GM10847 (cell line): ENCODE data around the gene GCNT2.

Source experiments
- POLR2A ChIP-seq: IDR thresholded peaks from 2 replicates; pipeline ENCODE4 v1.6.1; 2011; ENCODE audit not compliant: insufficient read length; ENCODE audit errors: extremely low read depth

GCNT2 gene

DNA sequence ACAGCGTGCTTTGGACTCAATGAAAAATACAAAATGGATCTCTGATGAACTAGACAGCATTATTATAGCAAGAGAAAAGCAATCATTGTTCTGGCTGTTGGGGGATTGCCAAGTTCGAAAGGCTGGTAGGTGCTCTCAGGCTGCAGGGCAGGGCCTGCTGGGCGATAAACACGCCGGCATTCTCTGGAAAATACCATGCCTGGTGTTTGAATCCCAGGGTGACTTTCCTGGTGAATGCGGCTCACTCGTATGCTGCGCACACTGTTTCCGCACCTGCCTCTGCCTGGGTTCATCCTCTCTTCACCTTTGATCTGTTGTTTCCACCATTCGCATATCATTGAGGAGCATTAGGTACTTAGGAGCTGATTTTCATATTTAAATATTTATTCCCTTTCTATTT lies 37.4 kb downstream of the GCNT2 start:
- TF ChIP-seq POLR2A: no peak

DNA sequence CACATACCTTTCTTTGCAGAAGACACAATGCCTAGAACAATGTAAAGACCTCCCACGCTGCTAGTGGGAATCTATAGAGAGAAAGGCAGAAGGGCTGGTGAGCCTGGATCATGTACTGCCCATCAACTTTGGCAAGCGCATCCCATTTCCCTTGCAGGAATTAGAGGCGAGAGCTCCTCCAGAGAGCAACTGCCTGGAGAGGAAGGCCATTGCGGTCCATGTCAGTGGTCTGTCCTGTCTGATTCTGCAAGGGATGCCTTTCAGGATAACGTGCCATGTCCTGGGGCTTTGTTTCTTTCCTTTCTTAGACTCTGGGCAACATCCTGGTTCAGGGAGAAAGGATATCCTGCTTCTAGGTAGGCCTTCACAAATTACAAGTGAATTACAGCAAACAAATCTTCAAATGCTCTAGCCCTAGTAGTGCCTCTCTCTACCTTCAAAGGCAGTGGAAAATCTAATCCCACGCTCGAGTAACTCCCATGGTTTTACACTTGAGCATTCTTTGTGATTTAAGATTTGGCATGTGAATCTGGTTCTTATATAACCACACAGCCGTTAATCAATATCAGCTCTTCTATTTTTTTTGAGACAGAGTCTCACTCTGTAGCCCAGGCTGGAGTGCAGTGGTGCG lies 38.5 kb downstream of the GCNT2 start:
- no peak for TF ChIP-seq POLR2A

DNA sequence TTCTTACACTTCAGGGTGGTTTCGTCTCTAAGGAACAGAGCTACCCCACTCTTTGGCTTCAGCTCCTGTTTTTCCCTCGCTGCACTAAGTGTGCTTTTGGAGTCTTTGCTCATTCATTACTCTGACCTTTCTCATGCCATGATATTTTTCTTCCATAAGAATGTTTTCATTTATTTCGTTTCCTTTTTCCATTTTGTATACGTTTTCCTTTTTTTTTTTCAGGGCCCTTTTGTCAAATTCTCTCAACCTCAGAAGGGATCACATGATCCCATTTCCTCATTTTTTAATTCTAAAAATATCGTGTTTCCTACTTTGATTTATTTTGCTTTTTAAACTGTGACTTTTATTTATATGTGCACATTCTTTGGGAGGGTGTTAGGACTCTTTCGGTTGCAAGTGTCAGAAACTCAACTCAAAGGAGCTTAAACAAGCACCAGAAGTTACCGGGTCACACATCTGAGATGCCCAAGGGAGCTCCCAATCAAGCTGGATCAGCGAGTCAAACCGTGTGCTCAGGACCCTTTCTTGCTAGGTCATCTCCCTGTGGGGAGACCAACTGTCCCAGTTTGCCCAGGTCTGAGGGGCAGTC lies 40.6 kb downstream of the GCNT2 start:
- TF ChIP-seq POLR2A: no peak

DNA sequence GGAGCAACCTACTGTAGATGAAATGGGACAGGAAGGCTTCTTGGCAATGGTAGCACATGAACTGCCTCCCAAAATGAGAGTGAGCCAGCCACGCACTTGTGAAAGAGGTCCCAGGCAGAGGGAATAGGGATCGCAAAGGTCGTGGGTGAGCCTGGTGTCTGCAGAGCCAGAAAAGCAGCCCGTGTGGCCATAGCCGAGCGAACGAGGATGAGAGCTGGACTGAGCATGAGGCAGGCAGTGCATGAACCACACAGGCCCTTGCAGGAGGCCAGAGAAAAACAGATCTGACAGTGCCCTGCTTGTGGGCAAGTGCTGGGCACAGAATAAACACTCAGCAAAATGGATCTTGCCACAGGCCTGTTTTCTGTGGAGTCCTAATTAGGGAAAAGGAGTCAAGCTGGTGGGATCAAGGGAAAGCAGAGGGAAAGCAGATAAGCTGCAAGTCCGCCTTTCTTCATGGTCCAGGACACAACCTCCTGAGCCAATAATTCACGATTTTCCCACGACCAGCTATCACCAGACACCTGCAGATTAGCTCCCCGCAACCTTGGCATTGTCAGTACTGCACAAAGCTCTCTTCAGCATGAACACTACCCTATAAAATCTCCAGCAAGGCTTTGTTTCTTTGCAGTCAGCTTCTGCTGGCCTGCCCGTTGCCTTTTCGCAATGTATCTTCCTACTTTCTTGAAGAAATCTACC lies 44.0 kb downstream of the GCNT2 start:
- no peak for TF ChIP-seq POLR2A

DNA sequence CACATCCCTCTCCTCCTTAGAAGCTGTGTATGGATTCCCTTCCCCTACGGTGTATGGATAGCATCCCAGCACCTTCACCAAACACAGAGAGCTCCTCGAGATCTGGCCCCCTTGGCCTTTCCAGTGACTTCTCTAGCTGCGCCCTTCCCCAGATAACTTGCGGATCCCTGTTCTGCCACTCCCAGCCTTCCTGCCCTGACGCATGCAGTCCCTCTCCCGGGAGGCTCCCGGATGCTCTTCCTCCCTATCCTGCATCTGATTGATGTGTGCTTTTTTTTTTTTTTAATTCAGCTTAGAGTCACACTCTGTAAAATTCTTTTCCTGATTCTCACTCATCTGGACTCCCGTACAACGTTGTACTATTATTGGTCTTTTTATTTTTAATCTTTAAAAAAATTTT lies 44.8 kb downstream of the GCNT2 start:
- TF ChIP-seq POLR2A: no peak

DNA sequence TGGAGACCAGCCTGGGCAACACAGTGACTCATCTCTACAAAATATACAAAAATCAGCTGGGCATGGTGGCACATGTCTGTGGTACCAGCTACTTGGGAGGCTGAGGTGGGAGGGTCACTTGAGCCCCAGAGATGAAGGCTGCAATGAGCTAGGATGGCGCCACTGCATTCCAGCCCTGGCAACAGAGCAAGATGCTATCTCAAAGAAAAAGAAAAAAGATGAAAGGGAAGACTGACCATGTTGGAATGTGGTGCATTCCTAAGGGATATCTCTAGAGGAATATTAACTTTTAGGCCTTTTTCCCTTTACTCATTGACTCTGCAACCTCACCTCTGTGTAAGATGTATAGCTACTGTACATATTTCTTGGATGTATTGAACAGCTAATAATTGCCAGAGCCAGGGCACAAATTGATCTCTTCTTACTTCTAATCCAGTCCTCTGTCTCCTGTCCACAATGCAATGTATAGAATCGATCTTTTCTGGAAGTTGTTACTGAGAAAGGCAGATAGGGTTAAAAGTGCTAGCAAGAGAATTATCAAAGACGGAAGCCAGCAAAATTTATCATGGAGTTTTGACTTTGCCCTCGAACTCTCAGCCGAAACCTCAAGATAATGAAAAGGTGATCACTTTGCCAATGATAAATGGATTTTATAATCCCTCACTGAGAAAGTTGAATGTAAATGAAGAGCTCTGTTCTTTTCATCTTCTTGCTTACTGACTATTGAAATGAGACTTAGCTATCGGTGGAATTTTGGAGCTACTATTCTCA lies 46.3 kb downstream of the GCNT2 start:
- no peak for TF ChIP-seq POLR2A

DNA sequence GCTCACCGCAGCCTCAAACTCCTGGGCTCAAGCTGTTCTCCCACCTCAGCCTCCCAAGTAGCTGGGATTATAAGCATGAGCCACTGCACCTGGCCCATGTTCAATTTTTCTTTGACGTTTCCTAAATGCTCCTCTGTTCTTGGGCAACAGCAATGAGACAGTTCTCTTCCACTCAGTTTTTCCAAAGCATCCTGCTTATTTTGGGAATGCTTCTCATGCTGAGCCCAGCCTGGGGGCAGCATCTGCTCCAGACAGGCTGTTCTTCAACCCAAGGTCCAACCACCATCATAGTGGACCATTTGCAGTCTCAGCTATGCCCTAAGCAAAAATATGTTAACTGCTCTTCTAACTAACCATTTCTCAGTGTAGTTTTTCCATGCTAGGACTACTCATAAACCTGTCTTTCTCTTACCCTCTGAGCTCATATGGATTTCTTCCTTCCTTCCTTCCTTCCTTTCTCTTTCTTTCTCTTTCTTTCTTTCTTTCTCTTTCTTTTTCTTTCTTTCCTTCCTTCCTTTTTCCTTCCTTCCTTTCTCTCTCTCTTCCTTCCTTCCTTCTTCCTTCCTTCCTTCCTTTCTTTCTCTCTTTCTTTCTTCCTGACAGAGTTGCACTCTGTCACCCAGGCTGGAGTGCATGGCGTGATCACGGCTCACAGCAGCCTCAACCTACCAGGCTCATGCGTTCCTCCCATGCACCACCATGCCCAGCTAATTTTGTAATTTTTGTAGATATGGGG lies 48.4 kb downstream of the GCNT2 start:
- TF ChIP-seq POLR2A: no peak

DNA sequence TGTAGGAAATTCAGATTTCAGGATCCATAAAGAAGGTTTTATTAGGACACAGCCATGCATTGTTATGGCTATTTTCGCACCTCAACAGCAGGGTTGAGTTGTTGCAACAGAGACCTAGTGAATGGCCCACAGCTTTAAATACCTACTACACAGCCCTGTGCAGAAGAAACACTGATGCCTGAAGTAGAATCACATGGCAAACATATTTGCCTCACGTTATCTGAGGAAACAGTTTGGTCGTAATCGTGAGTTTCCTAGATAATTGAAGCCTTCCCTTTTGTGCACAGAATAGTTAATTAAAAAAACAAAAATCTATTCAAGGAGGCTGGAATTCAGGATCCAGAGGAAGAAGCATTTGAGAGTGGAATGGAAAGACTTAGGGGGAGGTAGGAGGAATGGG lies 55.1 kb downstream of the GCNT2 start:
- no peak for TF ChIP-seq POLR2A

DNA sequence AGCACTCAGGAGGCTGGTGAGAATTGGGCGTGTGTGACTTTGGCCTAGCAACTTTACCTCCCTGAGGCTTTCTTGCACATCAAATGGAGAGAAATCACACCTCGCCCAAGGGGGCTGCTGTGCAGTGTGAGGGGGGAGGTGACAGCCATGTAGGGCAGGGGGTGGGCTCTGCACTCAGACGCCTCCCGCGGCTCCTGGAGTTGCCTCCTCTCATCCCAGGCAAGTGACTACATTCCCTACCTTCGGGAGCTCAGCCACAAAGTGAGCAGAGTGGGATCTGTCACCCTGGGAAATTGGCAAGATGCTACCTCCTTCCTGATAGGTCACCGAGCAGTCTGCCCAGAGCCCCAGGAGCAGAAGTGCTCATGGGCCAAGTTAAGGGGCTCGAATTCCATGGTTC lies 56.0 kb downstream of the GCNT2 start:
- TF ChIP-seq POLR2A: no peak

DNA sequence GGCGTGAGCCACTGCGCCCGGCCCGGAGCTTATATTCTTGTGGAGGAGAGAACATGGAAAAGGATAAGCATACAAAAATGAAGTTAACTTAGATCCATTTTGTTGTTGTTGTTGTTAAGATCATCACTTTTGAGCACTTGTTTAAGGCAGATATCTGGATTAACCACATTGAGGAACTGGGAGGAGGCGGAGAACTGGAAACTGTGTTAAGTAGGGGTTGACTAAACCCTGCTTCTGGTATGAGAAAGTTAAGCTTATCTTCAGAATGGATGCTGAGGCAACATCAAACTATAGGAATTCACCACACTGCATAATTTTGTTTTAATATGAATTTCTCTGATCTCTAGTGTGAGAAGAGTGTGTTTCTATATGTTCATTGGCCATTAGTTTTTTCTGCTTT lies 57.6 kb downstream of the GCNT2 start:
- no peak for TF ChIP-seq POLR2A

DNA sequence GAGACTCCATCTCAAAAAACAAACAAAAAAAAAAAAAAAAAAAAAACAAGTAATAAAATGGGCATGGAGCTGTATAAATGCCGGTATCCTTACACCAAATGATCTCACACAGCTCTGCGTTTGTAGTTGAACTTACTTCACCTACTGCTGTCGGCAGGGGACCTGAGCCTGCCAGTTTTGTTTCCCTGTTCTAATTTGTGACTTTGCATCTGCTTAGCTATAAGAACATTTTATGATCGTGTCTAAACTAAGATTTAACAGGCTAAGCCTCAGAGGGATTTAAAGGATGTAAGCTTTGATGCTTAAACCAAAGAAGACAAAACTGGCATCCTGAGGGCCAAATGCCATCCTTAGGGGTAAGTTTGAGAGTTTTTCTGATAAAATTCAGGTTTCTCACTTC lies 58.7 kb downstream of the GCNT2 start:
- no peak for TF ChIP-seq POLR2A

DNA sequence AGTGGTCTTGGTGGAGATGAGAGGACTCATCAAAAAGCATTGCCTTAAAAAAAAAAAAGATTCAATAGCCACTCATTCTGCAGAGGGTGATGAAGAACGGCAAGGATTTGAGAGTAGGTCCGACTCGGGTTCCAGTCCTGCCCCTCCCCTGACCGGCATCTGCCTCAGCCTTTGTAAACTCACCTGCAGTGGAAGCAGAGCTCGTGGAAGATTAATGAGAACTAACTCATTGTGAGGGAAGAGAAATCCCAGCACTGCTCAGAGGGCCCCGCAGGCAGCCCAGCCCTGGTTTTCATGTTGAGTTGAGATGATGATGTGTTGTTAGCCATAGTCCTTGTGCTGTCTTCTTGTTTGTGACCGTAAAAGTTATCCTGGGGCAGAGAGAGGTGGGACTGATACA lies 59.4 kb downstream of the GCNT2 start:
- TF ChIP-seq POLR2A: no peak

DNA sequence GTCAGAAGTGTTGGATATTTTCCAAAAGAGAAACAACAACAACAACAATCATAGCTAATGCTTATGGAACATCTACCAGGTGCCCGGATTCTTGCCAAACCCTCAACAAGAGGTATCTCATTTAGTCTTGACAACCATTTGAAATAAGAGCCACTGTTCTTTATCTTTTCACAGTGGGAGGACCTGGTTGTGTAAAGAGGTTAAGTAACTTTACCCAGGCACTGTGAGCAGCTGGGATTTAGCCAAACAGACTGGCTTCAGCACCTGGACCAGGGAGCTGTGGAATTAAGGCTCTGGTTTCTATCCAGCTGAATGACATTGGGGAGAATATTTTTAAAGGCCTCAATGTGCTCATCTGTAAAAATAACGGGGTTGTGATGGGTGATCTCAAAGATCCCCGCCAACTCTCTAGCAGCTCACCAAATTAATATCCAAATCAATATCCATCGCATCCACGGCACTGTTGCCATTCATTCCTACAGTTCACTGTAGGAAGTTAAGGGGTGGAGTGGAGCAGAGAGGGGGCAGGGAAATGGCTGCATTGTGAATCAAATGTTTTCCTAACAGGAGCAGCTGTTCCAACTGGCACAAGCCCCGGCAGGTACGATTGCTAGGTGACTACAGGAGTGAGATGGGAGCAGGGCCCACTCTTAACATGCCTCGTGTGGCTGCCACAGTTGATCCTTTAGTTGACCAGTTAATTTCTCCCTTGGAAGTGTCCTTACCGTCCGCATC lies 61.8 kb downstream of the GCNT2 start:
- no peak for TF ChIP-seq POLR2A

DNA sequence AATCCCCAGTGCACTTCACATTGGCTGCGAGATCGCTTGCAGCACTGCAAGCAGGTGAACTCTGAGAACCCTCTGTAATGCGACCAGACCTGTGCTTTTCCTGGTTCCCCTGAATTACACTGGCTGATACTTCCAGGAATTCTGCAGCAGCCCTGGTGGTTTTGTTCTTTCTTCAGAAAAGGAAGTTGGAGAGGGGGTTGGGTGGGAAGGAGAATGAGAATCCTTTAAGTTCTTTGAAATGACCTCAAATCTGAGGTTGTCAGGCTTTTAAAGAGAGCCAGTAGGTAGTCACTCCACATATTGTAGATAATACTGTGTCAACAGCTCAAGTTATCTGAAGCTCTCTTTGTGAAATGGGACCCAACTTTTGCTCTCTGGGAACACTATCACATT lies 62.4 kb downstream of the GCNT2 start:
- no peak for TF ChIP-seq POLR2A

DNA sequence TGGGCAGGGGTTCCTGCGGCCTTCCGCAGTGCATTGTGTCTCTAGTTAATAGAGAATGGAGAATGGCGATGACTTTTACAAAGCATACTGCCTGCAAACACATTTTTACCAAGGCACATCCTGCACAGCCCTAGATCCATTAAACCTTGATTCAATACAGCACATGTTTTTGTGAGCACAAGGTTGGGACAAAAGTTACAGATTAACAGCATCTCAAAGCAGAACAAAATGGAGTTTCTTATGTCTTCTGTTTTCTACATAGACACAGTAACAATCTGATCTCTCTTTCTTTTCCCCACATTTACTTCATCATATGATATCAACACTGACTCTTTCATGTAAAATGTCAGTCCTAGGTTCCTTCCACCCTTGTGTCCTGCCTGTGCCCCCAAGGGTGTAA lies 63.5 kb downstream of the GCNT2 start:
- no peak for TF ChIP-seq POLR2A
